ENCODE data around the gene CFD.

CFD gene

GRCh38 chr19:906480-906879 is 47.0 kb downstream of the CFD start:
- DNase-seq (ENCODE audit: low read depth in 2 of 2): no peak

- no peak for DNase-seq (ENCODE audit: low read depth in 2 of 2)
Observed at GRCh38 chr19:907183-907853, 47.9 kb downstream of the CFD start.

GRCh38 chr19:911197-912033 is 52.0 kb downstream of the CFD start:
- no peak for DNase-seq (ENCODE audit: low read depth in 2 of 2)

GRCh38 chr19:912181-913079 is 53.0 kb downstream of the CFD start:
- peak in 1 of 2 donors; percentile 39 for DNase-seq (ENCODE audit: low read depth in 2 of 2)

All from stimulated activated CD4-positive, alpha-beta T cell treated with anti-CD3 and anti-CD28 coated beads, Interleukin-1b, Interleukin-23, amount 100 ng/mL, for 4 hours (primary cell).